AG08396 (cell line): Measurements from ENCODE around the gene CLBA1.

ENCODE experiments used
- DNase-seq: peaks from one replicate; pipeline ENCODE4 v3.0.0; 2012; ENCODE audit warnings: low spot score, mixed read lengths

Gene CLBA1

GRCh38 chr14:105005329-105005928 is 19.8 kb downstream of the CLBA1 start:
- DNase-seq, result no peak

GRCh38 chr14:105005929-105006830 is 20.6 kb downstream of the CLBA1 start:
- no peak for DNase-seq

GRCh38 chr14:105006831-105007592 is 21.4 kb downstream of the CLBA1 start:
- DNase-seq, result no peak

GRCh38 chr14:105007593-105008264 is 22.1 kb downstream of the CLBA1 start:
- DNase-seq, result no peak

- DNase-seq, result no peak
Measured at GRCh38 chr14:105010106-105010505, 24.5 kb downstream of the CLBA1 start.

GRCh38 chr14:105010891-105011291 is 25.3 kb downstream of the CLBA1 start:
- no peak for DNase-seq

- no peak for DNase-seq
Measured at GRCh38 chr14:105011312-105011990, 25.9 kb downstream of the CLBA1 start.

- no peak for DNase-seq
Measured at GRCh38 chr14:105012171-105012985, 26.8 kb downstream of the CLBA1 start.

GRCh38 chr14:105013150-105013785 is 27.7 kb downstream of the CLBA1 start:
- peak; percentile 51 for DNase-seq

GRCh38 chr14:105014032-105014431 is 28.4 kb downstream of the CLBA1 start:
- no peak for DNase-seq

GRCh38 chr14:105014631-105015030 is 29.0 kb downstream of the CLBA1 start:
- DNase-seq, result no peak

- DNase-seq, result no peak
Measured at GRCh38 chr14:105015242-105015641, 29.7 kb downstream of the CLBA1 start.

- no peak for DNase-seq
Measured at GRCh38 chr14:105015905-105016304, 30.3 kb downstream of the CLBA1 start.

GRCh38 chr14:105018414-105018813 is 32.8 kb downstream of the CLBA1 start:
- no peak for DNase-seq

- DNase-seq, result peak; percentile 54
Measured at GRCh38 chr14:105019861-105020814, 34.5 kb downstream of the CLBA1 start.

GRCh38 chr14:105020815-105021655 is 35.4 kb downstream of the CLBA1 start, which contains the start of gene CDCA4:
Gene CDCA4 (minus strand): TSS chr14:105021083. CDS start chr14:105011929, 9,154 bp downstream.
- peak; percentile 100 for DNase-seq

GRCh38 chr14:105021656-105022275 is 36.2 kb downstream of the CLBA1 start:
- DNase-seq, result peak; percentile 36
